HepG2 (cell line): Measurements from ENCODE around the gene PDK2.

Experiments
- CENPBD1 ChIP-seq: sonication (generic); formaldehyde crosslinking; IDR thresholded peaks from 2 replicates; pipeline ENCODE4 v1.8.0; 2022; ENCODE audit warnings: missing genetic modification reagents, low read depth, mild to moderate bottlenecking, borderline replicate concordance
- ESRRA ChIP-seq: sonication (generic); formaldehyde crosslinking; IDR thresholded peaks from 2 replicates; pipeline ENCODE4 v1.5.1; 2020; ENCODE audit warnings: mild to moderate bottlenecking, low read depth, missing genetic modification reagents
- HDAC1 ChIP-seq: sonication (generic); formaldehyde crosslinking; IDR thresholded peaks from 2 replicates; pipeline ENCODE4 v1.5.1; 2020; ENCODE audit warnings: mild to moderate bottlenecking, missing genetic modification reagents
- PATZ1 ChIP-seq: sonication (generic); formaldehyde crosslinking; IDR thresholded peaks from 2 replicates; pipeline ENCODE4 v1.4.0; 2020; ENCODE audit warnings: missing genetic modification reagents
- PREB ChIP-seq: sonication (generic); formaldehyde crosslinking; IDR thresholded peaks from 2 replicates; pipeline ENCODE4 v1.4.0; 2020; ENCODE audit warnings: missing genetic modification reagents
- ZNF354B ChIP-seq: sonication (generic); formaldehyde crosslinking; IDR thresholded peaks from 2 replicates; pipeline ENCODE4 v1.8.0; 2022; ENCODE audit warnings: mild to moderate bottlenecking, missing genetic modification reagents
- TF ChIP-seq, protein P1 (sequence below): sonication (generic); formaldehyde crosslinking; IDR thresholded peaks from 2 replicates; pipeline ENCODE4 v1.4.0; 2020; ENCODE audit warnings: missing genetic modification reagents, borderline replicate concordance

- TF ChIP-seq ESRRA (CRISPR knock-in tag), result no peak
- TF ChIP-seq CENPBD1 (CRISPR knock-in tag), result no peak
- TF ChIP-seq HDAC1 (CRISPR knock-in tag), result no peak
- TF ChIP-seq PATZ1 (CRISPR knock-in tag), result no peak
- TF ChIP-seq ZNF354B (CRISPR knock-in tag), result no peak
- TF ChIP-seq PREB (CRISPR knock-in tag), result no peak
- TF ChIP-seq, protein P1, sequence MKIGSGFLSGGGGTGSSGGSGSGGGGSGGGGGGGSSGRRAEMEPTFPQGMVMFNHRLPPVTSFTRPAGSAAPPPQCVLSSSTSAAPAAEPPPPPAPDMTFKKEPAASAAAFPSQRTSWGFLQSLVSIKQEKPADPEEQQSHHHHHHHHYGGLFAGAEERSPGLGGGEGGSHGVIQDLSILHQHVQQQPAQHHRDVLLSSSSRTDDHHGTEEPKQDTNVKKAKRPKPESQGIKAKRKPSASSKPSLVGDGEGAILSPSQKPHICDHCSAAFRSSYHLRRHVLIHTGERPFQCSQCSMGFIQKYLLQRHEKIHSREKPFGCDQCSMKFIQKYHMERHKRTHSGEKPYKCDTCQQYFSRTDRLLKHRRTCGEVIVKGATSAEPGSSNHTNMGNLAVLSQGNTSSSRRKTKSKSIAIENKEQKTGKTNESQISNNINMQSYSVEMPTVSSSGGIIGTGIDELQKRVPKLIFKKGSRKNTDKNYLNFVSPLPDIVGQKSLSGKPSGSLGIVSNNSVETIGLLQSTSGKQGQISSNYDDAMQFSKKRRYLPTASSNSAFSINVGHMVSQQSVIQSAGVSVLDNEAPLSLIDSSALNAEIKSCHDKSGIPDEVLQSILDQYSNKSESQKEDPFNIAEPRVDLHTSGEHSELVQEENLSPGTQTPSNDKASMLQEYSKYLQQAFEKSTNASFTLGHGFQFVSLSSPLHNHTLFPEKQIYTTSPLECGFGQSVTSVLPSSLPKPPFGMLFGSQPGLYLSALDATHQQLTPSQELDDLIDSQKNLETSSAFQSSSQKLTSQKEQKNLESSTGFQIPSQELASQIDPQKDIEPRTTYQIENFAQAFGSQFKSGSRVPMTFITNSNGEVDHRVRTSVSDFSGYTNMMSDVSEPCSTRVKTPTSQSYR (CRISPR knock-in tag), result no peak
Measured at GRCh38 chr17:50071692-50072091, 23.5 kb upstream of the PDK2 start.
